ENCODE data around the gene PSD2. TPM values are rescaled to one million over a fixed set of nuclear protein-coding genes. Genes with fewer than 3 reads are reported as not detected.

The PSD2 gene
- total RNA-seq, 1 donor from 2014 or later, result not detected

DNA sequence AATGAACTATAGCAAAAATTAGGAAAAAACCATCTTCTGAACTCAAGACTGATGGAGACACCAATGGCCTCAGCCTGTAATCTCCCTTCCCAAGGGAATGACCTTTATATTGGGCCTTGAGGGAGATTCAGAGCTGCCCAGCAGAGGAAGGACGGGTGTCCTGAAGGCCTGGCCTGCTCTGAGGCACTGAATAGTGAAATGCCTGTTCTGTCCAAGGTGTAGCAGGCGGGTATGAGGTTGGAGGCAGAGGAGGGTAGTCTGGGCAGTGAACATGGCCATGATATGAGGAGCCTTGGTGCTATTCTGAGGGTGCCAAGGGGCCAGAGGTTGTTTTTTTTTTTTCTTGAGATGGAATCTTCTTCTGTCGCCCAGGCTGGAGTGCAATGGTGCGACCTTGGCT is 25.0 kb downstream of the PSD2 start:
- intact Hi-C loops (cut with micrococcal nuclease), result no loop called here
- ATAC-seq (ENCODE audit: low read depth) (no peak), DNase-seq (no peak)
- TF ChIP-seq, protein P1, sequence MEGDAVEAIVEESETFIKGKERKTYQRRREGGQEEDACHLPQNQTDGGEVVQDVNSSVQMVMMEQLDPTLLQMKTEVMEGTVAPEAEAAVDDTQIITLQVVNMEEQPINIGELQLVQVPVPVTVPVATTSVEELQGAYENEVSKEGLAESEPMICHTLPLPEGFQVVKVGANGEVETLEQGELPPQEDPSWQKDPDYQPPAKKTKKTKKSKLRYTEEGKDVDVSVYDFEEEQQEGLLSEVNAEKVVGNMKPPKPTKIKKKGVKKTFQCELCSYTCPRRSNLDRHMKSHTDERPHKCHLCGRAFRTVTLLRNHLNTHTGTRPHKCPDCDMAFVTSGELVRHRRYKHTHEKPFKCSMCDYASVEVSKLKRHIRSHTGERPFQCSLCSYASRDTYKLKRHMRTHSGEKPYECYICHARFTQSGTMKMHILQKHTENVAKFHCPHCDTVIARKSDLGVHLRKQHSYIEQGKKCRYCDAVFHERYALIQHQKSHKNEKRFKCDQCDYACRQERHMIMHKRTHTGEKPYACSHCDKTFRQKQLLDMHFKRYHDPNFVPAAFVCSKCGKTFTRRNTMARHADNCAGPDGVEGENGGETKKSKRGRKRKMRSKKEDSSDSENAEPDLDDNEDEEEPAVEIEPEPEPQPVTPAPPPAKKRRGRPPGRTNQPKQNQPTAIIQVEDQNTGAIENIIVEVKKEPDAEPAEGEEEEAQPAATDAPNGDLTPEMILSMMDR (IDR thresholded peaks at IDR 0.05), result no peak
- no peaks in the 10 kb centered on the region for H3K36me3 Mint-ChIP-seq (ENCODE audit: low read depth)
- CTCF ChIA-PET, result no interaction called here
- H3K27ac Mint-ChIP-seq, result no peak overlapping the region
- no peaks in the 10 kb centered on the region for H3K4me1 Mint-ChIP-seq
- H3K4me3 Mint-ChIP-seq, result no peak overlapping the region
- H3K9me3 Mint-ChIP-seq, result peaks cover 7% of the 10 kb centered on the region
- peaks cover 17% of the 10 kb centered on the region for H3K27me3 Mint-ChIP-seq
- POLR2A ChIA-PET, result no interaction called here

GRCh38 chr5:139821806-139822552 is 26.4 kb downstream of the PSD2 start:
- TF ChIP-seq, protein P1 (IDR thresholded peaks at IDR 0.05), result no peak
- Mint-ChIP-seq H3K27me3 (peaks cover 18% of the 10 kb centered on the region), H3K36me3 (ENCODE audit: low read depth) (no peaks in the 10 kb centered on the region), H3K9me3 (peaks cover 7% of the 10 kb centered on the region), H3K4me1 (no peaks in the 10 kb centered on the region), H3K27ac (no peak overlapping the region), H3K4me3 (no peak overlapping the region)
- DNase-seq (no peak), ATAC-seq (ENCODE audit: low read depth) (no peak)
- ChIA-PET POLR2A (no interaction called here), CTCF (no interaction called here)
- intact Hi-C loops (cut with micrococcal nuclease), result no loop called here

- H3K27ac Mint-ChIP-seq, result no peak overlapping the region
- DNase-seq, result no peak
- TF ChIP-seq, protein P1 (IDR thresholded peaks at IDR 0.05), result no peak
- ChIA-PET CTCF (no interaction called here), POLR2A (no interaction called here)
- intact Hi-C loops (cut with micrococcal nuclease), result no loop called here
- H3K4me3 Mint-ChIP-seq, result no peak overlapping the region
- ATAC-seq (ENCODE audit: low read depth), result no peak
- H3K27me3 Mint-ChIP-seq, result peaks cover 18% of the 10 kb centered on the region
- H3K4me1 Mint-ChIP-seq, result no peaks in the 10 kb centered on the region
- peaks cover 7% of the 10 kb centered on the region for H3K9me3 Mint-ChIP-seq
- no peaks in the 10 kb centered on the region for H3K36me3 Mint-ChIP-seq (ENCODE audit: low read depth)
Measured at GRCh38 chr5:139822553-139823425, 27.2 kb downstream of the PSD2 start.

DNA sequence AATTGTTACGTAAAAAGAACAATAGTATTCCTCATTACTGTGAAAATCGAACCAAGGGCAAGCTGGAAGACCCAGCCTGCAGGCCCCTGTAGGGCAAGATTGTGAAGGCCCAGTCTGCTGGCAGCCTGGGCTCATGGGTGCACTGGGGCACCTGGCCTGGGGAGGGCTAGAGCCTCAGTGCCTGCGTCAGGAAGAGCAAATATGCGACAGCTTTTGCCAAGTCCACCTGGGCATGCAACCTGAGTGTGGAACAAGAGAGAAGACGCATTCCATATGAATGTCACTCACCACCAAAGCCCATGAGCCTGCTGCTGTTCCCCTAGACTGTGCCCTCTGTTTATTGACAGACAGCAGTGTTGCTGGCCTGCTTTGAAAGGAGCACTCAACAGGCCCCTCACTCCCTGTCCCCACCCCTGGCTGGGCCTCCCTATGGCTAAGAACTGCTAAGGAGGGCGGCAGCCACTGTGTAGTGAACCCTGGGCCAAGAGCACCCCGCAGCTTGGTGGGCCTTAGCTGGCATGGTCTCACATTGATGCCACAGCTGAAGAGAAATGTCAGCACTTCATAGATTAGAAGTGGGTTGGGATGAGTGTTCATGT is 28.2 kb downstream of the PSD2 start:
- Mint-ChIP-seq H3K9me3 (peaks cover 5% of the 10 kb centered on the region), H3K4me3 (no peak overlapping the region), H3K27me3 (peaks cover 18% of the 10 kb centered on the region), H3K36me3 (ENCODE audit: low read depth) (no peaks in the 10 kb centered on the region), H3K27ac (no peak overlapping the region), H3K4me1 (no peaks in the 10 kb centered on the region)
- intact Hi-C loops (cut with micrococcal nuclease), result no loop called here
- CTCF ChIA-PET, result no interaction called here
- TF ChIP-seq, protein P1 (IDR thresholded peaks at IDR 0.05), result no peak
- DNase-seq (no peak), ATAC-seq (ENCODE audit: low read depth) (no peak)
- POLR2A ChIA-PET, result no interaction called here

DNA sequence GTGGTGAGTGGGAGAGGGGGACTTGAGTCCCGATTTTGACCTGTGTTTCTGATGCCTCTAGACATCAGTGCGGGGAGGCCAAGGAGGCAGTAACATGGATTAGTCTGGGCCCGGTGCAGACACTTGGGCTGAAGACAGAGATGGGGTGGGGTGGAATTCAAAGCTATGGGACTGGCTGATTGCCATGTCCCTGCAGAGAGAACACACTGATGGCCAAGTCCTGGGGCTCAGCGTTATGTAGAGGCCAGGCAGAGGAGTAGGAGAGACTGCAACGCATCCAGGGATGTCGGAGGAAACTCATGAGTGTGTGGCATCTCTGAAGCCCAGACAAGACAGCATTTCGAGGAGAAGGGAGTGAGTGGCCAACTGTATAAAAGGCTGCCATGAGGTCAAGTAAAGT is 30.1 kb downstream of the PSD2 start:
- Mint-ChIP-seq H3K36me3 (ENCODE audit: low read depth) (no peaks in the 10 kb centered on the region), H3K9me3 (no peaks in the 10 kb centered on the region), H3K4me1 (no peaks in the 10 kb centered on the region), H3K4me3 (no peak overlapping the region), H3K27ac (no peak overlapping the region), H3K27me3 (peaks cover 11% of the 10 kb centered on the region)
- CTCF ChIA-PET, result no interaction called here
- POLR2A ChIA-PET, result no interaction called here
- DNase-seq (no peak), ATAC-seq (ENCODE audit: low read depth) (no peak)
- TF ChIP-seq, protein P1 (IDR thresholded peaks at IDR 0.05), result no peak
- intact Hi-C loops (cut with micrococcal nuclease), result no loop called here

All from activated B cell treated with CpG ODN at 0.5 μM for 24 hours (primary cell).